HFFc6 (cell line): Measurements from ENCODE around the gene ARHGEF17. TPM values are rescaled to one million over a fixed set of nuclear protein-coding genes. Genes with fewer than 3 reads are reported as not detected.

Experiments used
- DNase-seq: peaks from one replicate; pipeline ENCODE4 v3.0.0-alpha.2; 2018
- H3K27ac Mint-ChIP-seq: 2 replicates; pipeline ENCODE4 v1.8.0; 2020; ENCODE audit warnings: mild to moderate bottlenecking, mixed read lengths
- H3K27me3 Mint-ChIP-seq: 2 replicates; pipeline ENCODE4 v1.8.0; 2021; ENCODE audit warnings: mild to moderate bottlenecking, moderate library complexity, mixed read lengths; ENCODE audit not compliant: insufficient read depth
- H3K36me3 Mint-ChIP-seq: 2 replicates; pipeline ENCODE4 v1.8.0; 2021; ENCODE audit warnings: low read depth, mixed read lengths
- H3K4me1 Mint-ChIP-seq: 2 replicates; pipeline ENCODE4 v1.8.0; 2020; ENCODE audit warnings: low read depth, mixed read lengths
- H3K4me3 Mint-ChIP-seq: 2 replicates; pipeline ENCODE4 v1.8.0; 2020; ENCODE audit warnings: mild to moderate bottlenecking, moderate library complexity, mixed read lengths
- H3K9me3 Mint-ChIP-seq: 2 replicates; pipeline ENCODE4 v1.8.0; 2020; ENCODE audit warnings: mild to moderate bottlenecking, mixed read lengths
- total RNA-seq, 6 experiments: library from RNA; stranded (reverse); fragmentation: NEBNext Ultra II Directional; extraction: Animal tissue kit (Norgen Biotek cat#: 25700); gene quantifications; 2 replicates in 1 of 6; 3 replicates in 5 of 6; pipeline ENCODE4 v1.2.3, GENCODE V29; 2021
- TF ChIP-seq, protein P1 (sequence below): fragments of 200-600 bp; sonication (generic); IDR thresholded peaks from 2 replicates; pipeline ENCODE4 v1.5.0; 2021; ENCODE audit warnings: antibody characterized with exemption, mild to moderate bottlenecking

Gene ARHGEF17
- total RNA-seq, 6 experiments from 2014 or later: 84.6 to 112 (median 92.1) TPM

DNA sequence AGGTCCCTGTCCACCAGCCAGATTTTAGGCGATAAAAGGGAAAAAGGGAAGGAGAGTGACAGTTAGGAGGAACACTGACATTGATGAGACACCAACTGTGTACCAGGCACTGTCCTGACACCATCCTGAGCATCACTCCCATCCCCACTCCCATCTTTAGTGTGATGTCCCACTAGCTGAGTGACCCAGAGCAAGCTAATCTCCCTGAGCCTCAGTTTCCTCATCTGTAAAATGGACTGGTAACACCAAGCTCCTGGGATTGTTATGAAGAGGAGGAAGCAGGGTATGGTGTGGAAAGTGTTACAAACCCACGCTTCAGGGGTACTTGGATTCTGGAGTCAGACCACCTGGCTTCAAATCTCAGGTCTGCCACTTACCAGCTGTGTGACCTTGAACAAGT lies 44.4 kb upstream of the ARHGEF17 start:
- DNase-seq: no peak
- TF ChIP-seq, protein P1, sequence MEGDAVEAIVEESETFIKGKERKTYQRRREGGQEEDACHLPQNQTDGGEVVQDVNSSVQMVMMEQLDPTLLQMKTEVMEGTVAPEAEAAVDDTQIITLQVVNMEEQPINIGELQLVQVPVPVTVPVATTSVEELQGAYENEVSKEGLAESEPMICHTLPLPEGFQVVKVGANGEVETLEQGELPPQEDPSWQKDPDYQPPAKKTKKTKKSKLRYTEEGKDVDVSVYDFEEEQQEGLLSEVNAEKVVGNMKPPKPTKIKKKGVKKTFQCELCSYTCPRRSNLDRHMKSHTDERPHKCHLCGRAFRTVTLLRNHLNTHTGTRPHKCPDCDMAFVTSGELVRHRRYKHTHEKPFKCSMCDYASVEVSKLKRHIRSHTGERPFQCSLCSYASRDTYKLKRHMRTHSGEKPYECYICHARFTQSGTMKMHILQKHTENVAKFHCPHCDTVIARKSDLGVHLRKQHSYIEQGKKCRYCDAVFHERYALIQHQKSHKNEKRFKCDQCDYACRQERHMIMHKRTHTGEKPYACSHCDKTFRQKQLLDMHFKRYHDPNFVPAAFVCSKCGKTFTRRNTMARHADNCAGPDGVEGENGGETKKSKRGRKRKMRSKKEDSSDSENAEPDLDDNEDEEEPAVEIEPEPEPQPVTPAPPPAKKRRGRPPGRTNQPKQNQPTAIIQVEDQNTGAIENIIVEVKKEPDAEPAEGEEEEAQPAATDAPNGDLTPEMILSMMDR: no peak
- Mint-ChIP-seq H3K4me3 (no peak overlapping the region), H3K4me1 (peaks cover 33% of the 10 kb centered on the region), H3K9me3 (no peaks in the 10 kb centered on the region), H3K27me3 (peaks cover 13% of the 10 kb centered on the region), H3K36me3 (no peaks in the 10 kb centered on the region), H3K27ac (no peak overlapping the region)

DNA sequence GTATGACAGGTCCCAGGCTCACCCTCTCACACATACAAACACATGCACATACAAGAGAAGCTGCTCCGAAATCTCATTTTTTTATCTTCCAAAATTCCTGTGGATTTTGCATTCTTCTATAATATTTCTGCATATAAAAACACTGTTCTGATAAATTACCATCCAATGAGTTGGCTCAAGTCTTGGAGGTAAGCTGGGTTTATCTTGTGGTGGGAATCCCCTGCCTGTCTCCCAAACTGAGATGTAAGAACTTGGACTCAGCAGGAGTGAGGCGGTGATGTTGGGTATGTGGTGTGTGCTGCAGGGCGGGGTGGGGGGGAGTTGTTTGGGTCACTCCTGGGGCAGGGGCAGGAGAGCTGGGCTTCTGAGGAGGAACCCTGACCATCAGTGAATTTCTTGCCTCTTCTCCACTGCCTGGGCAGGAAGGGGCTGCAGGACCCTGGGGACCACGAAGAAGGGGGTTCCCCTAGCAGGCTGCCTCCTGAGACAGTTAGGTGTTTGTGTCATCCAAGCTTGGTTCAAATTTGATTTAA lies 42.7 kb upstream of the ARHGEF17 start:
- no peak for DNase-seq
- Mint-ChIP-seq H3K27me3 (peaks cover 12% of the 10 kb centered on the region), H3K4me1 (peaks cover 21% of the 10 kb centered on the region), H3K9me3 (no peaks in the 10 kb centered on the region), H3K27ac (no peak overlapping the region), H3K4me3 (peak overlapping the region; percentile 64; the same call in 1 of the 2 replicates), H3K36me3 (no peaks in the 10 kb centered on the region)
- TF ChIP-seq, protein P1: no peak

DNA sequence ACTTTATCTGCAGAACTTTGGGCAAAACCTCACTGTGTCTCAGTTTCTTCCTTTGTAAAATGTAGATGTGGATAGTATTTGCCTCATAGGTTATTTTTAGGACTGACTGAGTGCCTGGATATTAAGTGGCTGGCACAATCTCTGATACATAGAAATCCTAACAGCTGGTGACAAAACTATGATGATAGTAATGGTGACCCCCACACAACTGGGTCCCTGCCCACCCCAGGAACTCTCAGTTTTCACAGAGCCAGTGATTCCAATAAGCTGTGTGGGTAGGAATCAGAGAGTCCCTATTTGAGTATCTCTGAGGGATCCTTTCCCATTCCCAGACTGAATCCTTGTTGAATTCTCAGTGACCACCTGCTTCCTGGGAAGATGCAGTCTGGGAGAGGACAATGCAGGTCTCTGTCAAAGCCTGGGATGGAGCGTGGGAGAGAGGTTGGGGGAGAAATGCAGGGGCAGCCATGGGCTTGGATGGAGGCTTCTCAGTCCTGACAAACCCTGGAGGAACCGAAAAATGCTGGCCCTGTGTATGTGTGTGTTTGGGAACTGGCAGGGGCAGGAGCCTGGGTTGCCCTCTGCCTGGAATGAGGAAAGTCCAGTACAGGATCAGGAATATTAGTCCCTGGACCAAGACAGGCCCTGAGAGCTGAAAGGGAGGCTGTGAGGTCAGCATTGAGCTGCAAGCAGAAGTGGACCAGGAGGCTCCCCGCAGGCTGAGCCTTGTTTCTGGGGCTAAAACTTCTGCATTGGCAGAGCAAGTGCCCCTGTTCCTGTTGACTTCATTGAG lies 42.0 kb upstream of the ARHGEF17 start:
- Mint-ChIP-seq H3K4me1 (peaks cover 22% of the 10 kb centered on the region), H3K27ac (no peak overlapping the region)

DNA sequence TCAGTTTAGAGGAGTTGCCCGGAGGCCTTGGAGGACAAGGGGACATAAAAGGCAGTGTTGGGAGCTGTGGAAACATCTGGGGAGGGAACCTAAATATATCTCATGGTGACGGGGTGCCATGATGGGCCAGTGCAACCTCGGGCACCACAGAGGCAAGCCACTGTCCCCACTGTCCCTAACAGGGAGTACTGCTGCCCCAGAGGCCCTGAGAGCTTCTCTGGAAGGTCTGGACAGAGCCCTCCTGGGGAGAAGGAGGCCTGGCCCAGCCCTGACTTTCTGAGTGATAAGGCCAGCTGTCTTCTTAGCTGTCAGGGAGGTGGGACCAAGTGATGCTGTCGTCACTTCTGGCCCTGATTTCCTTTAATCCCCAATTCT lies 41.4 kb upstream of the ARHGEF17 start:
- Mint-ChIP-seq H3K9me3 (no peaks in the 10 kb centered on the region), H3K4me1 (peaks cover 27% of the 10 kb centered on the region)

More for the DNA sequence above, 42.0 kb upstream of the ARHGEF17 start:
- Mint-ChIP-seq H3K36me3 (no peaks in the 10 kb centered on the region), H3K9me3 (no peaks in the 10 kb centered on the region), H3K4me3 (no peak overlapping the region), H3K27me3 (peaks cover 12% of the 10 kb centered on the region)
- TF ChIP-seq, protein P1: no peak
- no peak for DNase-seq

DNA sequence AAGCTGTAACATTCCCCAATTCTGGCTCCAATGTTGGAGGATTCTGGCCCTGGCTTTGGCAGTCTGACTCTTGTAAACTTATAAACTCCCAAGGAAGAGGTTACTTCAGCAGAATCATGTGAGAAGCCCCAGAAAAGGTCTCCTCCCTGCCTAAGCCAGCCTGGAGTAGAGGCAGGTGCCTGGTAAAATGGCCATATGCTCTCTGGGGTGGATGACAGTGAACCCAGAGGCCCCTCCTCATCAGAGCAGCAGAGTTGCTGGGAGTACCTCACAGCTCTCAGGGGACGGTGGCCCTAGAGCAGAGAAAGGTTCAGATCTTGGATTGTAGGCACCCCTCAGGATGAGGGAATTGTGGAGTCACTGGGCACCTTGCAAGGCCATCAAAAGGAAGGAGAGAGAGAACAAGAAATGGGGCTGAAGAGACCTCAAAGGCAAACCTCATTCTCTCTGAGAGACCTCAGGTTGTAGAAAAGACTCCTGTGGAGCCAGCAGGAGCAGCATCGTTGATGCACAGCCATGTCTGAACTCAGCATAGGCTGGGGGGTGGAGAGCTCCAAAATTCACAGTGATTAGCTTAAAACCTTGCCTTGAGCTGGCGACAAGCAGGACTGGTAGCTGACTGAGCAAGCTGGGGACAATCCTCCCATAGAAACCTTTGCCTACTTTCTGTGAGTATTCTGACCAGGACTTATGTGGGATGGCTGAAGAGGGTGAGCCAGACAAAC lies 40.8 kb upstream of the ARHGEF17 start:
- Mint-ChIP-seq H3K27me3 (peaks cover 12% of the 10 kb centered on the region), H3K4me3 (no peak overlapping the region), H3K4me1 (peaks cover 34% of the 10 kb centered on the region), H3K9me3 (no peaks in the 10 kb centered on the region), H3K36me3 (no peaks in the 10 kb centered on the region), H3K27ac (no peak overlapping the region)
- TF ChIP-seq, protein P1: no peak
- no peak for DNase-seq

More for the DNA sequence above, 41.4 kb upstream of the ARHGEF17 start:
- Mint-ChIP-seq H3K4me3 (no peak overlapping the region), H3K27ac (no peak overlapping the region), H3K36me3 (no peaks in the 10 kb centered on the region), H3K27me3 (peaks cover 12% of the 10 kb centered on the region)
- TF ChIP-seq, protein P1: no peak
- DNase-seq: no peak
